ENCODE measurements around the gene CAPN15.
"Not testable (repeated sequence)": the region's sequence is repeated elsewhere in the genome, so short reads cannot be mapped to it uniquely, and the experiment has no call there.

Gene CAPN15

DNA sequence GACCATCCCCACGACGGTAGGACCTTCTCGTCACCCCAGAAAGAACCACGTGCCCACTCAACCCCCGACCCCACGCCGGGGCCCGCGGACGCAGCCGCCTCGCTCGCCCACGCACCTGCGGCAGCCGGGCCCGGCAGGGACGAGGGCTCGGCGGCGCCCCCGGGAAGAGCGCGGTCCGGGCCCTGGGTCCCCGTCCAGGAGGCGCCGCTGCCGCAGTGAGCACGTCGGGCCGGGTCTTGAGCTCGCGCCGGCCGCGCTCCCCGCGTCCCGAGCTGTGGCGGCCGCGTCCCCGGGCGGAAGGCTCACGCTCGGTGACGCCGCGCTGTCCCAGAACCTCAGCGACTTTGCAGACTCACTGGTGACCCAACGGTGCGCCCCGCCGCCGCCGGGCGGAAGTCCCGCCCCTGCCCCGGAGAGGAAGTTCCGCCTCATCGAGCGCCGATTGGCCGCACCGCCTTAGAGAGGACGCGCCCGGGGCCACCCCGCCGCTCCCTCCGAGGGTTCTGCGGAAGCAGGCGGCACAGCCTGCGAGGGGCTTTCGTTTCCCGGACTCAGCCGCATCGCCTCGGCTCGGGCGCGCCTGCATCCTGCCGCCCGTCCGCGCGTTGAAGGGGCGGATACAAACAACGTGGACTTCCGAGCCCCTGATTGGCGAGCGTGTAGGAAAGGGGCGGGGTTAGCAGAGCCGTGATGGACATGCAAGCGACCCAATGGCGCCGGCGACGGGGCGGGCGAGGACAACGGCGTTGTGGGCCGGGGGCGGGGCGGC, 61.6 kb downstream of the CAPN15 start:
- DNase-seq: peak; percentile 87 to 100 (median 98)

DNA sequence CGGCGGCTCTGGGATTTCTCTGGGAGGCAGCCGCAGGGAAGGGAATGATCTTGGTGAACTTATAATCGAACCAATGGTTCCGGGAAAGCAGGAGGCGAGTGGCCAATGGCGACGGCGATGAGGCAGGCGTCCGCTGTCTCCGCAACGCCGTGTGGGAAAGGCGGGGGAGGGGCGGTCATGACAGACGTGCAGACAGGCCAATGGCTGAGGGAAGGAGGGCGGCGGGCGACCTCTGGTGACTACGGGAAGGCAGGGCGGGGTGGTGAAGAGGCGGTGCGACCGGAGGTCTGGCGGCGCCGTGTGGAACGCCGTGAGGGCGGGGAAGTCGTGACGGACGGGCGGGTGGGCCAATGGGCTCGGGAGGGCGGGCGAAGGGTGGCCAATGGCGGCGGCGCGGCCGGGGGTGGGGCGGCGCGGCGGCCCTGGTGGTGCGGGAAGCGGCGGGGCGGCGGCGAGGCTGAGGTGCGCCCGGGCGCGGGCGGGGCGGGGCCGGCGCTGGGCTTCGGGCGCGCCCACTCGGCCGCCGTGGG, 62.2 kb downstream of the CAPN15 start, which contains the start of gene RAB40C:
RAB40C (plus strand) TSS at position 409 of the 530 bp plus-strand sequence. CDS start 226 bp downstream, outside the sequence.
- peak; percentile 87 to 100 (median 98) for DNase-seq

DNA sequence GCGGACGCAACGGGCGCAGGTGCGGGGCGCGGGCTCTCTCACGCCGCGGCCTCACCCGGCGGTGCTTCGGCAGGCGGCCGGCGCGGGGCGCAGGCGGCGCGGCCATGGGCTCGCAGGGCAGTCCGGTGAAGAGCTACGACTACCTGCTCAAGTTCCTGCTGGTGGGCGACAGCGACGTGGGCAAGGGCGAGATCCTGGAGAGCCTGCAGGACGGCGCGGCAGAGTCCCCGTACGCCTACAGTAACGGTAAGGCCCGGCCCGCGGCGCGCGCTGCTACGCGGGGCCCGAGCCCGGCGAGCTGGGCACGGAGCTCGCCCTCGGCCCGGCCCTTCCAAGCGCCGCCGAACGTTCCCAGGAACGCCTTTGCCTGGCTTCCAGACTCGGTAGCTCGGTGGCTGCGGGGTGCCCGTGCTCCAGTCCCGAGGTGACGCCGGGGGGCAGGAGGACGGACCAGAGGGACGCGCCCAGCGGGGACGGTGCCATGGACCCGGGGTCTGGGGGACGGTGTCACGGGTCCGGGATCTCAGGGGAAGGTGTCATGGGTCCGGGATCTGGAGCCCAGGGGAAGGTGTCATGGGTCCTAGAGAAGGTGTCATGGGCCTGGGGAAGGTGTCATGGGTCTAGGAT, 62.8 kb downstream of the CAPN15 start:
- peak in 1 of 56 donors; percentile 68 for DNase-seq

DNA sequence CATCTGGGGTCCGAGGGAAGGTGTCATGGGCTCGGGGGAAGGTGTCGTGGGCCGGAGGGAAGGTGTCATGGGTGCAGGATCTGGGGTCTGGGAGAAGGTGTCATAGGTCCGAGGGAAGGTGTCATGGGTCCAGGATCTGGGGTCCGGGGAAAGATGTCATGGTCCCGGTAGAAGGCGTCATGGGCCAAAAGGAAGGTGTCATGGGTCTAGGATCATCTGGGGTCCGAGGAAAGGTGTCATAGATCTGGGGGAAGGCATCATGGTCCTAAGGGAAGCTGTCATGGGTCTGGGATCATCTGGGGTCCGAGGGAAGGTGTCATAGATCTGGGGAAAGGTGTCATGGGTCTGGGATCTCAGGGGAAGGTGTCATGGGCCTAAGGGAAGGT, 63.3 kb downstream of the CAPN15 start:
- no peak for DNase-seq

- DNase-seq: no peak
Observed at GRCh38 chr16:591231-591630, 63.7 kb downstream of the CAPN15 start.

GRCh38 chr16:591892-592517, 64.5 kb downstream of the CAPN15 start:
- no peak for DNase-seq

DNA sequence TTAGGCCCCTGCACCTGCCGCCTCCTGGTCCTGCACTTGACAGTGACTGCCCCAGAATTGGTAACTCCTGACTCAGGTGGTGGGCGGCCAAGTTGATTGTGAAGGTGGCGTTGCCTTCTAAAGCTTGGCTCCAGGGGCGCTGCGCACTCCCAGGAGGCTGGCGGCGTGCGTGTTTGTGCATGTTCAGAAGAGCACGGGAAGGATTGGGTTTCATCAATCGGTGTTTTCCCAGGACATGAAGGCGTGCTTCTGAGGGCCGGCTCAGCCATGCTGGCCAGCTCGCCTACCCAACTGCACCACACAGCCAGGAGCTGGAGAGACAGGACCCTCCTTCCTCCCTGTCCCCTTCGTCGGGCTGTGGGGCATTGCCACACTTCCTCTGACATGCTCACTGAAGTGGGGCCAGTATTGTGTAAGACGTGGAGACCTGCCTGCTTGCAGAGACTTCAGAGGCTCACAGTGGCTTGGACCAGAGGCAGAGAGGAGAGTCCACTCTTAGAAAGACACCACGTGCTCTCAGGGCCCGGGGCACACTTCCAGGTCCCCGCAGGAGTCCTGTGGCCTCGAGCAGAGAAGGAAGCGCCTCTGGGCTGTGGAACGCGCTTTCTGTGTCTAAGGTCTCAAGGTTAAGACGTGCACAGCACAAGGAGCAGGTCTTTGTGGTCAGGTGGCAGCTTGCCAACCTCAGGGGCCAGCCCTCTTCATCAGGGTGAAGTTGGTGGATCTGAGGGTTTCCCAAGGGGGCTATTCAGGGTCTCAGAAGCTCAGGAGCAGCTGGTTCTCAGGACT, 65.2 kb downstream of the CAPN15 start:
- DNase-seq: peak in 37 of 56 donors; percentile 13 to 70 (median 50)

DNA sequence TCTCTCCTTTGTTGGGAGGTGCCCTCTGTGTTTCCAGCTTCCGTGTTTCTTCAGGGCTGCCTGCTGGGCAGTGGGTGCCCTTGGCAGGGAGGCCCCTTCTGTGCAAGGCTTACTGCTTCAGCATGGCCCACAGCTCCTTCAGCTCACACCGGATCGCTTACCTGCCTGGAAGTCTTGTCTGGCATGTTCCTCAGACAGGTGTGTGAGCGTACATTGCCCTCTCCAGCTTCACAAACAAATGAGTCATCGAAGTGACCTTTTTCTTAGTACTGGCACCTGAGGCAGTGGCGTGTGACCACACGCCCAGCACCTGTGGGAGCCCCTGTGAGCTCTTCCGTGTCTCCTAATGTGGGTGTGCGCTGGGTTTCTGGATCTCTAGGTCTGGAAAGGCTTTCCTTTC, 65.9 kb downstream of the CAPN15 start:
- DNase-seq: no peak

DNA sequence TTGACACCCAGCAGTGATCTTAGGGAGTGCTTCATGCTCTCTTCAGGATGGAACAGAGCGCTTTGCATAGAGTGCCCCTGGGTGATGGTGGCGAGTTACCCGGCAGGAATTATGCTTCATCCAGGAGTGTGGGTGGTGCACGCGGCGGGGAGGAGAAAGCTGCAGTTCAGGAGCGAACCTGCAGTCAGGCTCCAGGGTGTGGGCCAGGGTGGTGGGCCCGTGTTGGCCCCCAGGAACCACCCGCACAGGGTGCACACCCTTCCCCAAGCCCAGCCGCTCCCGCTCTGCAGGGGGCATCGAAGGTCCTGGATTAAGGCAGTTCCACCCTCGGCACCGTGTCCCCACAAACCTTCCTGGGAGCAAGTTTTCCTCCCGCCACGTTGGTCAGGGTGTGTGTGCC, 66.3 kb downstream of the CAPN15 start:
- no peak for DNase-seq

GRCh38 chr16:595094-595528, 67.6 kb downstream of the CAPN15 start:
- peak in 1 of 56 donors; percentile 17 for DNase-seq

- peak in 18 of 56 donors; percentile 15 to 72 (median 41) for DNase-seq
Observed at GRCh38 chr16:595942-596735, 68.6 kb downstream of the CAPN15 start.

- DNase-seq: no peak
Observed at GRCh38 chr16:596736-597060, 69.2 kb downstream of the CAPN15 start.

- DNase-seq: not testable (repeated sequence)
Observed at GRCh38 chr16:597655-598054, 70.1 kb downstream of the CAPN15 start.

DNA sequence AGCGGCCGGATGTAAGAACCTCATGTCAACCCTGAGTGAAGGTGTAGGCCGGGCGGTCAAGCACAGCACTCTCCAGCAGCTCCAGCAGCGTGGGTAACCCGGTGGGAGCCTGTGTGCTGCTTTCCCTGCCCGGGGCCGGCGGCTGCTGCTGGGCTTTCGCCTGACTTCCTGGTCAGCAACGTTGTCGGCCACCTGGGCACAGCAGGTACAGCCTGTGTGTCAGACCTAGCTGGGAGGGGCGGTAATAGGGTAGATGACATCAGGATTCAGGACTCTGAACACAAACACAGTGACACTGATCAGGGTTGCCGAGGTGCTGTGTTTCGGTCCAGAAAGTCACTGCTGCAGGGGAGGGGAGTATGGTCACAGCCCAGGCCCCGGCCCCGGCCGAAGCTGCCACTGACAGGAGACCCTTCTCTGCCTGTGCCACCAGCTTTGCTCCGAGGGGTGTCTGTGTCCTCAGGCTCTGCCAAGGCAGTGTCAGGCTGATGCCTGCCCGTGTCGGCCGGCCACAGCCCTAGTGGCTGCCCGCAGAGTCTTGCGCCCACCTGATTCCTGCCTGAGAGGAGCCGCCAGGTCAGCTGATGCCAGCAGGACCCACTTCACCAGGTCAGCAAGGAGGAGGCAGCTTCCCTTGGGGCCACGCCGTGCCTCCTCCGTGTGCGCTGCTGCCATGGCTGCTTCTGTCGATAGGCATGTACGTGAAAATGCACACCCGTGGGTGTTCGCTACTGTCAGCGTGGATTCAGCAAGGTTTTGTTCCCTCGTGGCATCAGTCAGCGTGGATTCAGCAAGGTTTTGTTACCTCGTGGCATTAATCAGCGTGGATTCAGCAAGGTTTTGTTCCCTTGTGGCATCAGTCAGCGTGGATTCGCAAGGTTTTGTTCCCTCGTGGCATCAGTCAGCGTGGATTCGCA, 71.6 kb downstream of the CAPN15 start:
- DNase-seq: no peak

GRCh38 chr16:600781-601180, 73.3 kb downstream of the CAPN15 start:
- DNase-seq: no peak

GRCh38 chr16:603933-604332, 76.4 kb downstream of the CAPN15 start:
- DNase-seq: no peak

All from amygdala (tissue), 56 donors.